Spleen (tissue), 11 donors: ENCODE data around the gene EWSR1. TPM values are rescaled to one million over a fixed set of nuclear protein-coding genes. Genes with fewer than 3 reads are reported as not detected.

Experiments used
- DNase-seq: peaks from one replicate; pipeline ENCODE4 v3.0.0-alpha.2; 2020
- H3K27ac ChIP-seq, 8 donors: fragments of 200-600 bp; sonication (generic) in 7 of 8; 1 replicate in 4 of 8; 2 replicates in 4 of 8; pipeline versions ENCODE4 v1.5.0 to v1.8.0; 2016 to 2021; ENCODE audit warnings: inconsistent platforms in 4 of 8, mild to moderate bottlenecking in 4 of 8, moderate library complexity in 1 of 8
- H3K27me3 ChIP-seq, 7 donors: fragments of 200-600 bp; sonication (generic) in 6 of 7; replicated peaks in 1 of 7; 1 replicate in 4 of 7; 2 replicates in 3 of 7; pipeline versions ENCODE4 v1.5.0 to v1.8.0; 2016 to 2021; ENCODE audit warnings: inconsistent platforms in 3 of 7, mild to moderate bottlenecking in 1 of 7
- H3K36me3 ChIP-seq, 6 donors: fragments of 200-600 bp; sonication (generic) in 5 of 6; 1 replicate in 4 of 6; 2 replicates in 2 of 6; pipeline versions ENCODE4 v1.5.0 to v1.8.0; 2016 to 2021; ENCODE audit warnings: inconsistent platforms in 2 of 6
- H3K4me1 ChIP-seq, 6 donors: fragments of 200-600 bp; sonication (generic) in 5 of 6; 1 replicate in 3 of 6; 2 replicates in 3 of 6; pipeline versions ENCODE4 v1.5.0 to v1.8.0; 2016 to 2021; ENCODE audit warnings: inconsistent platforms in 3 of 6
- H3K4me3 ChIP-seq, 8 donors: fragments of 200-600 bp; sonication (generic) in 7 of 8; 1 replicate in 4 of 8; 2 replicates in 4 of 8; pipeline versions ENCODE4 v1.5.0 to v1.8.0; 2016 to 2021; ENCODE audit warnings: inconsistent platforms in 4 of 8, mild to moderate bottlenecking in 4 of 8, moderate library complexity in 2 of 8
- H3K9me3 ChIP-seq, 8 donors: fragments of 200-600 bp; sonication (generic) in 7 of 8; 1 replicate in 4 of 8; 2 replicates in 4 of 8; pipeline versions ENCODE4 v1.5.0 to v1.8.0; 2016 to 2021; ENCODE audit warnings: inconsistent platforms in 4 of 8
- CTCF ChIP-seq, 11 experiments: fragments of 200-600 bp in 7 of 11; fragments of 450-650 bp in 4 of 11; sonication (generic) in 4 of 11; IDR thresholded peaks in 8 of 11; conservative IDR thresholded peaks in 3 of 11; 1 replicate in 7 of 11; 2 replicates in 4 of 11; pipeline versions ENCODE4 v1.4.0 to v1.8.0; 2016 to 2021; ENCODE audit warnings: antibody characterized with exemption in 11 of 11, inconsistent platforms in 4 of 11, mild to moderate bottlenecking in 1 of 11
- POLR2A ChIP-seq, 3 donors: fragments of 450-650 bp; IDR thresholded peaks; one replicate each; pipeline ENCODE4 v1.5.1; 2017; ENCODE audit warnings: antibody characterized with exemption in 3 of 3, mild to moderate bottlenecking in 1 of 3
- POLR2AphosphoS5 ChIP-seq, 3 donors: sonication (generic); formaldehyde crosslinking; IDR thresholded peaks; one replicate each; pipeline ENCODE4 v1.5.1; 2017; ENCODE audit warnings: antibody characterized with exemption in 3 of 3
- WGBS, 5 donors: extraction: QIAGEN DNeasy Blood & Tissue Kit in 3 of 5; methylation state at CpG; one replicate each; pipeline versions ENCODE4 v1.1.5 to v1.1.7; 2013 to 2018; 5-methylcytosine and 5-hydroxymethylcytosine counted together
- intact Hi-C: fragments of 100-400 bp; cut with DNase I; formaldehyde crosslinking; loops from one replicate; pipeline ENCODE4 v1.15.0; 2023; ENCODE audit warnings: low total_unique reads
- polyA plus RNA-seq, 3 donors: library from polyadenylated mRNA; stranded (reverse); fragments of 200-250 nt; gene quantifications; one replicate each; pipeline ENCODE4 v1.2.1, GENCODE V29; 2013
- total RNA-seq, 7 donors: library from RNA; depleted of rRNA in 3 of 7; stranded (reverse); fragments of >200 nt in 3 of 7; fragmentation: NEBNext Ultra II Directional in 4 of 7; extraction: Animal tissue kit (Norgen Biotek cat#: 25700) in 4 of 7; gene quantifications; one replicate each; pipeline versions ENCODE4 v1.1.0 to v1.2.1, GENCODE V29; 2016 to 2021
- donor health status: healthy with polysubstance abuse.
- donor health status: DM: no; HTN: no; CAD: no; lungs with moderate emphysema.
- donor health status: DM: no; HTN: no; CAD: no.
- donor health status: Bipolar disorder and iron deficiency.
- donor health status: healthy.
- donor health status: DM: no; HTN: no; CAD: no.
- donor health status: DM: yes; HTN: yes; CAD: no.

Gene EWSR1
- total and polyA plus RNA-seq, 10 donors = 127 to 282 (median 239) TPM

DNA sequence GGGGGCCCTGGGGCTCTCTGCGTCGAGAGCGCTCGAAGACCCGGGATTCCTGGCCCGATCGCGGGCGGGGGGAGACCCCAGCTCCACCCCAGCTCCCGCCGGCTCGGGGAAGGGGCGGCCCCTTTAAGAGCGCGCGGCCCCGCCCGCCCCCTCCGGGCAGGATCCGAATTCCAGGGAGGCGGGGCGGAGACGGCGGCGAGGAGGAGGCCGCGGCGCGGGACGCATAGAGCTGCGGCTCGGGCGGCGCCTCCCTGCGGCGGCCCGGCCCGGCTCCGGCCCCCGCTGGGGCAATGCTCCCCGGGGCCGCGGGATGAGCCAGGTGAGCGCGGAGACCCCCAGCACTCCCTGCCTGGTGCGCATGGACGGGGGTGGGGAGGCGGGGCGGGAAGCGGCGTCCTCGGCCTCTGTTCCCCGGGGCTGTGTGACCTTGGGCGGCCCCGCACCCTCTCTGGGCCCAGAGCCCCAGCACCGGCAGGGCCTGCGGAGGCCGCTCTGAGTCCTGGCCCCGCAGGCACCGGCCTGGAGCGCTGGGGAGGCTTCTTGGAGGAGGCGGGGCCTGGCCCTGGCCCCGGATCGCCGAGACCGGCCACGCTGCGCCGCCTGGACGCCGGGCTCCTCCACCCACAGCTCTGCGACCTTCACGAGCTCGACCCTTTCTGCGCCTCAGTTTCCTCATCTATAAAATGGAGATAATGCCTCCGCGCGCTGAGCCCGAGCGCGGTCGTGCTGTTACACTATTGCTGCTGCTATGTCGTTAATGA lies 38.9 kb downstream of the EWSR1 start:
- Histone ChIP-seq H3K4me1 (peaks cover 26 to 89% (median 71%) of the 10 kb centered on the region in 6 donors), H3K36me3 (peaks cover 0 to 7% (median 0%) of the 10 kb centered on the region in 6 donors), H3K9me3 (no peaks in the 10 kb centered on the region), H3K4me3 (peak overlapping the region; percentile 60 to 89 (median 72)), H3K27me3 (peaks cover 0 to 55% (median 16%) of the 10 kb centered on the region in 7 donors), H3K27ac (peak overlapping the region; percentile 51 to 89 (median 77))
- TF ChIP-seq POLR2AphosphoS5 (IDR thresholded peaks at IDR 0.05) = peak in 2 of 3 donors; percentile 61 to 70
- no peak for TF ChIP-seq POLR2A (IDR thresholded peaks at IDR 0.05)
- intact Hi-C loops = no loop called here
- DNase-seq = peak; percentile 86
- 14 to 51% (median 19%) methylated on average over 18 to 83 of the region's 83 CpGs for WGBS, 5 donors

DNA sequence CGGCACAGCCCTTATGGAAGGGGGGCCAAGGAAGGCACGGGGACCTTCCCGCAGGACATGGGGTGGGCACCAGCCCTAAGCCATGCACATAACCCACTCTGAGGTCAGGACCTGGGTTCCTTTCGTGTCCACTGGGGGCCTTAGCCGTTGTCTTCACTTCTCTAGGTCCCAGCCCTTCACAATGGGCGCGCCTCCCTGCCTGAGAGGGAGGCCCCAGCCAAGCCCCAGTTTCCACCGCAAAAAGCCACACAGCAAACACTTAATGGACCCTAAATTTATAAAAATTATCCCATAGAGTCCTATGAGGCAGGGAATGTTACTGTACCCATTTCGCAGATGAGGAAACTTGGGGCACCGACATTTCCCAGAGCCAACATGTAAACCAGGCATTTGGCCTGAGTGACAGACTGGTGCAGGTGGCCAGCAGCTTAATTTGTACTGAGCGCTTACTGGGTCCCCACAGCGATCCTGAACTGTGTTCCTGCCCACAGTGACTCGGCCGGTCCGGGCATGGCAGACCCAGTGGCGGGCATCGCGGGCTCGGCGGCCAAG lies 39.6 kb downstream of the EWSR1 start:
- peaks cover 26 to 89% (median 68%) of the 10 kb centered on the region in 6 donors for H3K4me1 ChIP-seq
- H3K9me3 ChIP-seq = no peaks in the 10 kb centered on the region
- H3K27me3 ChIP-seq = peaks cover 0 to 61% (median 22%) of the 10 kb centered on the region in 7 donors
- peak overlapping the region; percentile 60 to 89 (median 72) for H3K4me3 ChIP-seq
- 68 to 82% (median 76%) methylated on average over 16 to 20 of the region's 20 CpGs for WGBS, 5 donors
- peaks cover 0 to 10% (median 0%) of the 10 kb centered on the region in 6 donors for H3K36me3 ChIP-seq
- peak overlapping the region; percentile 51 to 89 (median 77) for H3K27ac ChIP-seq
- DNase-seq = no peak
- no peak for TF ChIP-seq POLR2A (IDR thresholded peaks at IDR 0.05)
- no peak for TF ChIP-seq POLR2AphosphoS5 (IDR thresholded peaks at IDR 0.05)
- TF ChIP-seq CTCF (IDR thresholded peaks at IDR 0.05 in 8 of 11, conservative IDR thresholded peaks at IDR 0.05 in 3 of 11) = no peak
- intact Hi-C loops = no loop called here

DNA sequence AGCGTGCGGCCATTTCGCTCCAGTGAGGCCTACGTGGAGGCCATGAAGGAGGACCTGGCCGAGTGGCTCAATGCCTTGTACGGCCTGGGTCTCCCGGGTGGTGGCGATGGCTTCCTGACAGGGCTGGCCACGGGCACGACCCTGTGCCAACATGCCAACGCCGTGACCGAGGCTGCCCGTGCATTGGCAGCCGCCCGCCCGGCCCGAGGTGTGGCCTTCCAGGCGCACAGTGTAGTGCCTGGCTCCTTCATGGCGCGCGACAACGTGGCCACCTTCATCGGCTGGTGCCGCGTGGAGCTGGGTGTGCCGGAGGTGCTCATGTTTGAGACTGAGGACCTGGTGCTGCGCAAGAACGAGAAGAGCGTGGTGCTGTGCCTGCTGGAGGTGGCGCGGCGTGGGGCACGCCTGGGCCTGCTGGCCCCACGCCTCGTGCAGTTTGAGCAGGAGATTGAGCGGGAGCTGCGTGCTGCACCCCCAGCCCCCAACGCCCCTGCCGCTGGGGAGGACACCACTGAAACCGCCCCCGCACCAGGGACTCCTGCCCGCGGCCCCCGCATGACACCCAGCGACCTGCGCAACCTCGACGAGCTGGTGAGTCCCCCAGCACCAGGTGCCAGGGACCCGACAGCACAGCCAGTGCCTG lies 40.2 kb downstream of the EWSR1 start:
- Histone ChIP-seq H3K27me3 (peaks cover 0 to 67% (median 26%) of the 10 kb centered on the region in 7 donors), H3K4me1 (peaks cover 26 to 89% (median 65%) of the 10 kb centered on the region in 6 donors), H3K4me3 (peak overlapping the region in 6 of 8 donors; percentile 6 to 89 (median 72)), H3K36me3 (peaks cover 0 to 10% (median 0%) of the 10 kb centered on the region in 6 donors), H3K27ac (peak overlapping the region in 6 of 8 donors; percentile 5 to 89 (median 82)), H3K9me3 (no peaks in the 10 kb centered on the region)
- no peak for DNase-seq
- 59 to 87% (median 80%) methylated on average over 4 to 50 of the region's 50 CpGs for WGBS, 5 donors
- no peak for TF ChIP-seq POLR2AphosphoS5 (IDR thresholded peaks at IDR 0.05)
- TF ChIP-seq POLR2A (IDR thresholded peaks at IDR 0.05) = no peak
- no peak for TF ChIP-seq CTCF (IDR thresholded peaks at IDR 0.05 in 8 of 11, conservative IDR thresholded peaks at IDR 0.05 in 3 of 11)
- intact Hi-C loops = no loop called here

GRCh38 chr22:29308791-29309262 lies 40.8 kb downstream of the EWSR1 start:
- Histone ChIP-seq H3K4me1 (peaks cover 26 to 90% (median 67%) of the 10 kb centered on the region in 6 donors), H3K36me3 (peaks cover 0 to 10% (median 0%) of the 10 kb centered on the region in 6 donors), H3K4me3 (peak overlapping the region in 6 of 8 donors; percentile 6 to 89 (median 72)), H3K27me3 (peaks cover 0 to 73% (median 32%) of the 10 kb centered on the region in 7 donors), H3K9me3 (no peaks in the 10 kb centered on the region), H3K27ac (peak overlapping the region in 7 of 8 donors; percentile 22 to 89 (median 82))
- no peak for DNase-seq
- intact Hi-C loops = no loop called here
- TF ChIP-seq CTCF (IDR thresholded peaks at IDR 0.05 in 8 of 11, conservative IDR thresholded peaks at IDR 0.05 in 3 of 11) (no peak), POLR2AphosphoS5 (IDR thresholded peaks at IDR 0.05) (no peak), POLR2A (IDR thresholded peaks at IDR 0.05) (no peak)
- WGBS, 5 donors = 38 to 88% (median 50%) methylated on average over 5 to 13 of the region's 13 CpGs
